Stimulated activated CD4-positive, alpha-beta T cell treated with anti-CD3 and anti-CD28 coated beads, Interleukin-15, amount 100 ng/mL, for 1 hour (primary cell): ENCODE data around the gene DLG2.

Experiments used
- DNase-seq, 2 donors: peaks; one replicate each; pipeline ENCODE4 v3.0.0-alpha.2; 2020; ENCODE audit warnings: low read depth in 1 of 2, low spot score in 1 of 2

The DLG2 gene

DNA sequence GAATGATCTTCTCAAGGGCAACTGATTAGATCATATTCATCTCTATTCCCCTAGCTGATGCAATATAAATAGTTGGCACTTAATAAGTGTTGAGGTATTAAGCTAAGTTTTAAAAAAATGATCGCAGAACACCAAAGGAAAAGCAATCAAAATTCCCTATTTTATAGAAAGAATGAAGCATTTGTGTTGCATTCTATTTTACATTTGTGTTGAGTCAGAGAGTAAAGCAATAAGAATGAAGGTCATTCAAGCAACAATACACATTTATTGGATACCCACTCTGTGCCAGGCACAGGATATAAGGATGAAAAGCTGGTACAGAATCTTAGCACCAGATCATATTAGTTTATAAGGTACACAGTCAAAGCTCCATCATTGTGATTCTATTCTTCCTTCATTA, 1654.6 kb downstream of the DLG2 start:
- no peak for DNase-seq

GRCh38 chr11:83971063-83971462, 1656.1 kb downstream of the DLG2 start:
- no peak for DNase-seq

- DNase-seq: no peak
These were observed 1657.0 kb downstream of the DLG2 start for GRCh38 chr11:83970061-83970671.

GRCh38 chr11:83957038-83957900, 1669.9 kb downstream of the DLG2 start:
- no peak for DNase-seq

DNA sequence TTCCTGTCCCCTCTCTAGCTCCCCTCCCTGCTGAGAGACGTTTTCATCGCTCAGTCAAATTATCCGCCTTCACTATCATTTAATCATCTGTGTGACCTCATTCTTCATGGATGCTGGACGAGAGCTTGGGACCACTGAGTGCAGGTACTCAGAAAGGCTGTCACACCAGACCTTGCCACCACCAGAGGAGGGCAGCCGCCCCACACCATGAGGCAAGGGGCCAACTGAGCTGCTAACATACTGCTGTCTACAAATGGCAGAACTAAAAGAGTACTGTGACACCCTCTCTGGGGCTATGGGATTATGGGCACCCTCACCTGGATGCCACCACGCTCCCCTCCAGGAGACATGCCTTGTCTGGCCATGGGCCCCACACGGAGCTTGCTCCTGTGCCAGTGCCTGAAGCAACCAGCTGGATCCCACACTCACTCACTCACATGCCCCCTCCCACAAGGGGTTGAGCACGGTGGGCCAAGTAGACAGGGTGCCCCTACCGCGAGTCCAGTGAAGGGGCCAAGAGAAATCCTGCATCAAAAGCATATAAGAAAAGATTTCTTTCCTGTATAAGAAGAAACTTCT, 1670.9 kb downstream of the DLG2 start:
- no peak for DNase-seq

DNA sequence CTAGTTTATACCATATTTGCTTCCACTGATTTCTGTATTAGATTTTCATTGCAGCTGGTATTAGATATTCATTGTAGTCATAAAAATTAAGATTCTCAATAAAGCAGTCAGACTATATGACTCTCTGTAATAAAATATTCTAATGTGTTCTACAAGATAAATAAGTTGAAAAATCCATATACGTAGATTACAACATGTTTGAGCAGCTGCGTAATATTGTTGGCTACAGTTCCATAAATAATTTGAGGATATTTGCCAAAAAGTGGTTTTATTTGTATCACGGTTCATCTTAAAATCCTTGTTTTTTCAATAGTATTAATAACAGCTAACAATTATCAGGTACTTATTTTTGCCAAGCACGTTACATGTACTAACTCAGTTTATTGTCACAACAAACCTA, 1672.4 kb downstream of the DLG2 start:
- no peak for DNase-seq

- DNase-seq: no peak
These were observed 1675.6 kb downstream of the DLG2 start for GRCh38 chr11:83951521-83951920.

- DNase-seq: no peak
These were observed 1678.9 kb downstream of the DLG2 start for GRCh38 chr11:83948200-83948599.

DNA sequence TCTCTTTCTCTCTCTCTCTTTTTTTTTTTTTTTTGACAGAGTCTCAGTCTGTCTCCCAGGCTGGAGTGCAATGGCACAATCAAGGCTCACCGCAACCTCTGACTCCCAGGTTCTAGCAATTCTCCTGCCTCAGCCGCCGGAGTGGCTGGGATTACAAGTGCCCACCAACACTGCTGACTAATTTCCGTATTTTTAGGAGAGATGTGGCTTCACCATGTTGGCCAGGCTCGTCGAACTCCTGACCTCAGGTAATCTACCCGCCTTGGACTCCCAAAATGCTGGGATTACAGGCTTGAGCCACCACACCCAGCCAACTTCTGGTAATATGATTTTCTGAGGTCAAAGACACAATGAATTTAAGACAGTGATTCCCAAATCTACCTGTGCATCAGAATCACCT, 1681.2 kb downstream of the DLG2 start:
- DNase-seq: no peak

DNA sequence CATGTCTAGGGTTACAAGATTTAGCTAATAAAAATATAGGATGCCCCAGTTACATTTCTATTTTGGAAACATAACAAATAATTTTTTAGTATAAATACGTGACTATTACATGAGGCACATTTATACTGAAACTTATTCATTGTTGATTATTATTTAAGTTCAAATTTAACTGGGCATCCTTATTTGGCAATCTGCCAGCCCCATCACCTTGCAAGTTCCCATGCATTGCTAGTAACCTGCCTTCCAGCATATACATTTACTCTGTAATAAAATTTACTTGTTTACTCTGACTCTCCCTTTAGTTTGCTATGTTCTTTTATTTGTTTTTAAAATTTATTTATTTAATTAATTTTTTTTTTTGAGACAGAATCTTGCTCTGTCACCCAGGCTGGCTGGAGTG, 1686.1 kb downstream of the DLG2 start:
- DNase-seq: no peak

- DNase-seq: no peak
These were observed 1689.0 kb downstream of the DLG2 start for GRCh38 chr11:83938148-83938547.

- DNase-seq: no peak
These were observed 1694.1 kb downstream of the DLG2 start for GRCh38 chr11:83933008-83933407.

- no peak for DNase-seq
These were observed 1699.7 kb downstream of the DLG2 start for GRCh38 chr11:83927422-83927821.

DNA sequence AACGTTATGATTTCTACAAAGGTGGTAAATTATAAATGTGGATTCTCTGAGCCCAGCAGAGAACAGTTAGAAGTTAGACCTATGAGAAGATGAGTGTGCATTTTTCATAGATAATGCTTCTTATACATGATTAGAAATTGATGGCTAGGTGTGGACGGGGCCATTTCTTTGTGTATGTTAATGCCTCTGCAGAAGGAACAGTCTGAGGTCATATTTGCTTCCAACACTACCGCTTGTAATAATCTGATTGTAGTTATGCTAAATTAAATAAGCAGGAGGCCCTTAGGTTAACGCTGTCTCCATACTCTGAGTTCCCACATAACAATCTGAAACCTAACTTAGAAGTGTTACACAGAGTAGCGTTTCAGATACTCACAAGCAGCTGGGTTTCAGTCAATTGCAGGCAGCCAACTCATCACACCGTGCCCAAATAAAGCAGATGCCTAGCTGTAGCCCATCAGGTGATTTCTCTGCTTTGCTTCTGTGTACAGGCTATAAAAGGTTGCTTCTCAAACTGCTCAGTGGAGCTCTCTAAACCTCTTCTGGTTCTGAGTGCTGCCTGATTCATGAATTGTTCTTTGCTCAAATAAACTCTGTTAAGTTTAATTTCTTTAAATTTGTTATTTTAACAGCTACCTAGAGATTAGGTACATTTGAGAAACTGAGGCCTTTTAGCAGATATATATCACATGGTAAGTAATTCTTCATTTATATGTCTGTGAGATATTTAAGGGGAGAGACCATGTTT, 1702.2 kb downstream of the DLG2 start:
- no peak for DNase-seq

- DNase-seq: no peak
These were observed 1703.2 kb downstream of the DLG2 start for GRCh38 chr11:83923961-83924360.

- DNase-seq: no peak
These were observed 1704.2 kb downstream of the DLG2 start for GRCh38 chr11:83922953-83923352.

GRCh38 chr11:83922318-83922717, 1704.8 kb downstream of the DLG2 start:
- no peak for DNase-seq

- DNase-seq: no peak
These were observed 1705.5 kb downstream of the DLG2 start for GRCh38 chr11:83921447-83922192.

- DNase-seq: no peak
These were observed 1708.7 kb downstream of the DLG2 start for GRCh38 chr11:83918476-83918875.

DNA sequence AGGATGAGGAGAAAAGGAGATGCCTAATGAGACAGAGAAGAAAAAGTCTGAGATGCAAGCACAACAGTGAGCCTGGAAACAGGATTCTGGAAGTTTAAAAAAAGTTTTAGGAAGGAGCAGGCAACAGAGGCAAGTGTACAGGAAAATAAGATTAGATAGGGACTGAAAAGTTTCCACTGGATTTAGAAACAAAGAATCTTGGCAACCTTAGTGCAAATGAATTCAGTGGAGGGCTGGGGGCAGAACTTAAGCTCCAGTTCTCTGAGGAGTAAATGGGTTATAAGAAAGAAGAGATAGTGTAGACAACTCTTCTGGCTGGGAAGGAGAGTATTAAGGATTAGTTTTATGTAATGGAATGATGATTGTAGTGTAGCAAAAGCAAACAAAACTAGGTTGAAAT, 1712.1 kb downstream of the DLG2 start:
- DNase-seq: no peak
